ENCODE data around the gene ENTHD1.

ENTHD1 gene

GRCh38 chr22:39777716-39778454, 115.7 kb downstream of the ENTHD1 start:
- H3K9ac ChIP-seq (ENCODE audit: low read length) = no peak overlapping the region
- H3F3A ChIP-seq (ENCODE audit: insufficient read depth) = no peaks in the 10 kb centered on the region
- TF ChIP-seq EZH2phosphoT487 (conservative IDR thresholded peaks at IDR 0.05; ENCODE audit: low read length) = no peak
- no peak for TF ChIP-seq CTCF (IDR thresholded peaks at IDR 0.05; ENCODE audit: insufficient read depth, low read length, poor library complexity, severe bottlenecking)
- H3K9me2 ChIP-seq (replicated peaks; ENCODE audit: insufficient read depth, low read length) = no peaks in the 10 kb centered on the region
- no peaks in the 10 kb centered on the region for H4K20me1 ChIP-seq (ENCODE audit: low read depth, low read length)
- no peak overlapping the region for H3K4me2 ChIP-seq (ENCODE audit: low read depth, low read length, poor library complexity, severe bottlenecking)
- H3K4me3 ChIP-seq (ENCODE audit: insufficient read depth, low read length, poor library complexity, severe bottlenecking) = no peak overlapping the region
- no peaks in the 10 kb centered on the region for H3K79me2 ChIP-seq (ENCODE audit: insufficient read depth, low read length)
- H3K27me3 ChIP-seq (ENCODE audit: low read length) = no peaks in the 10 kb centered on the region
- no peak overlapping the region for H3K27ac ChIP-seq (ENCODE audit: low read depth, low read length)
- no peaks in the 10 kb centered on the region for H3K9me3 ChIP-seq (ENCODE audit: insufficient read depth, low read length)
- no peaks in the 10 kb centered on the region for H3K36me3 ChIP-seq (ENCODE audit: low read length)
- no peak overlapping the region for H2AFZ ChIP-seq (ENCODE audit: low read depth, low read length, severe bottlenecking)

GRCh38 chr22:39776295-39777009, 117.1 kb downstream of the ENTHD1 start:
- no peak overlapping the region for H3K9ac ChIP-seq (ENCODE audit: low read length)
- H3F3A ChIP-seq (ENCODE audit: insufficient read depth) = no peaks in the 10 kb centered on the region
- no peak overlapping the region for H3K4me2 ChIP-seq (ENCODE audit: low read depth, low read length, poor library complexity, severe bottlenecking)
- no peaks in the 10 kb centered on the region for H3K9me2 ChIP-seq (replicated peaks; ENCODE audit: insufficient read depth, low read length)
- no peak overlapping the region for H3K4me3 ChIP-seq (ENCODE audit: insufficient read depth, low read length, poor library complexity, severe bottlenecking)
- no peaks in the 10 kb centered on the region for H3K79me2 ChIP-seq (ENCODE audit: insufficient read depth, low read length)
- no peaks in the 10 kb centered on the region for H3K36me3 ChIP-seq (ENCODE audit: low read length)
- no peak for TF ChIP-seq EZH2phosphoT487 (conservative IDR thresholded peaks at IDR 0.05; ENCODE audit: low read length)
- TF ChIP-seq CTCF (IDR thresholded peaks at IDR 0.05; ENCODE audit: insufficient read depth, low read length, poor library complexity, severe bottlenecking) = no peak
- no peak overlapping the region for H2AFZ ChIP-seq (ENCODE audit: low read depth, low read length, severe bottlenecking)
- no peaks in the 10 kb centered on the region for H3K9me3 ChIP-seq (ENCODE audit: insufficient read depth, low read length)
- no peaks in the 10 kb centered on the region for H3K27me3 ChIP-seq (ENCODE audit: low read length)
- H3K27ac ChIP-seq (ENCODE audit: low read depth, low read length) = no peak overlapping the region
- H4K20me1 ChIP-seq (ENCODE audit: low read depth, low read length) = no peaks in the 10 kb centered on the region

- Histone ChIP-seq H4K20me1 (ENCODE audit: low read depth, low read length) (no peaks in the 10 kb centered on the region), H2AFZ (ENCODE audit: low read depth, low read length, severe bottlenecking) (no peak overlapping the region), H3K9me2 (replicated peaks; ENCODE audit: insufficient read depth, low read length) (no peaks in the 10 kb centered on the region), H3K4me2 (ENCODE audit: low read depth, low read length, poor library complexity, severe bottlenecking) (no peak overlapping the region), H3F3A (ENCODE audit: insufficient read depth) (no peaks in the 10 kb centered on the region), H3K27me3 (ENCODE audit: low read length) (no peaks in the 10 kb centered on the region), H3K27ac (ENCODE audit: low read depth, low read length) (no peak overlapping the region), H3K79me2 (ENCODE audit: insufficient read depth, low read length) (no peaks in the 10 kb centered on the region), H3K9me3 (ENCODE audit: insufficient read depth, low read length) (no peaks in the 10 kb centered on the region), H3K36me3 (ENCODE audit: low read length) (no peaks in the 10 kb centered on the region), H3K4me3 (ENCODE audit: insufficient read depth, low read length, poor library complexity, severe bottlenecking) (no peak overlapping the region), H3K9ac (ENCODE audit: low read length) (no peak overlapping the region)
- TF ChIP-seq CTCF (IDR thresholded peaks at IDR 0.05; ENCODE audit: insufficient read depth, low read length, poor library complexity, severe bottlenecking) (no peak), EZH2phosphoT487 (conservative IDR thresholded peaks at IDR 0.05; ENCODE audit: low read length) (no peak)
Observed at GRCh38 chr22:39773976-39774539, 119.5 kb downstream of the ENTHD1 start.

Measured in SU-DHL-6 (cell line).